Left forelimb (tissue), 1 donor: Measurements from ENCODE around the gene ACSF2.

Experiments
- DNase-seq: peaks from one replicate; pipeline ENCODE4 v3.0.0-alpha.2; 2018; ENCODE audit warnings: low spot score

ACSF2 gene

GRCh38 chr17:50440172-50440837 is 14.3 kb downstream of the ACSF2 start:
- no peak for DNase-seq

GRCh38 chr17:50440838-50441829 is 15.1 kb downstream of the ACSF2 start:
- DNase-seq: no peak

- no peak for DNase-seq
Measured at GRCh38 chr17:50443505-50443974, 17.5 kb downstream of the ACSF2 start.

DNA sequence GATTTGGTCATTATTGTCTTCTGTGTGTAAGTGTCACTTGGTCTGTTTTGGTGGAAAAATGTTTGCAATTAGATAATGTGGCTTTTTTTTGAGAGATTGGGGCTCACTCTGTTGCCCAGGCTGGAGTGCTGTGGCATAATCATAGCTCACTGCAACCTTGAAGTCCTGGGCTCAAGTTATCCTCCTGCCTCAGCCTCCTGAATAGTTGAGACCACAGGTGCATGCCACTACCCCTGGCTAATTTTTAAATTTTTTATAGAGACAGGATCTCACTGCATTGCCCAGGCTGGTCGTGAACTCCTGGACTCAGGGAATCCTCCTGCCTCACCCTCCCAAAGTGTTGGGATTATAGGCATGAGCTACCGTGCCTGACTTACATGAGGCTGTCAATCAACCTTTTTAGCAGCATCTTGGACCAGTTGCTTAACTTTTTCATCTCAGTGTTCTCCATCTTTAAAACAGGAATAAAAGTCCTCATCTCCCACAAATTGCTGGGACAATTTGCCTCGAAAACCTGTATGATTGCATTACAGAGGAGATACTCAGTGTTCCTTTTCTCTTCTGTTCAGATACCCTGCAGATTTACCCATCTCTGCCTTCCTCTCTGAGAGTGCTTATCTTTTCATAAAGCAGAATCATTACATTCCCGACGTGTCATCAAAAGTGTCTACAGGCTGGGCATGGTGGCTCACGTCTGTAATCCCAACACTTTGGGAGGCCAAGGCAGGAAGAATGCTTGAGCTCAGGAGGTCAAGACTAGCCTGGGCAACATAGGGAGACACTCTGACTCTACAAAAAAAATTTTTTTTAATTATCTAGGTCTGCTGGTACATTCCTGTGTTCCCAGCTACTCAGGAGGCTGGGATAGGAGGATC is 19.1 kb downstream of the ACSF2 start:
- no peak for DNase-seq

- DNase-seq: no peak
Measured at GRCh38 chr17:50445730-50446325, 19.8 kb downstream of the ACSF2 start.

DNA sequence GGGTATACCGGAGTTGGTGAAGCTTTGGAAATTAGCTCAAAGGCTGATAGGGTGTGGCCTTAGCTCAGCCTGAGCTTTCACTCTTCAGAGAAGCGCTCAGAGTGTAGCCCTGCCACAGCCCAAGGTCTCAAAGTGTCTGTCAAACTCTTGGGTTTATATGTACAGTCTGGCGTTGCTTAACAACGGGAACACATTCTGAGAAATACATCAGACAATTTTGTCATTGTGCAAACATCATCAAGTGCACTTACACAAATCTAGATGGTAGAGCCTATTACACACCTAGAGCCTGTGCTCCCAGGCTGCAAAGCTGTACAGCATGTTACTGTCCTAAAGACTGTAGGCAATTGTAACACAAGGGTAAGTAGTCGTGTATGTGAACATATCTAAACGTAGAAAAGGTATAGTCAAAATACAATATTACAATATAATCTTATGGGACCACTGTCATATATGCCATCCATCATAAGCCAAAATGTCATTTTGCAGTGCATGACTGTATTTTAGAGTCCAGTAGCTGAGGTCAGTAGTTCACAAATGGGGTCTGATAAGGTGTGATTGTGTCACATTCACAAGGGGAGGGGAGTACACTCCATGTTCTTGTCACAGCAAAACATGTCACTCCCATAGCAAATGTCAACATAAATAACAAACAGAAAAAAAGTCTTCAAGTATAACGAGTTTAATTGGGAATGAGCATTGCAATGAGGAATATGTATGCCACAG is 22.0 kb downstream of the ACSF2 start:
- no peak for DNase-seq

- no peak for DNase-seq
Measured at GRCh38 chr17:50448643-50449042, 22.6 kb downstream of the ACSF2 start.

GRCh38 chr17:50451943-50452629 is 26.1 kb downstream of the ACSF2 start:
- DNase-seq: no peak

GRCh38 chr17:50452630-50453300 is 26.7 kb downstream of the ACSF2 start:
- DNase-seq: no peak

GRCh38 chr17:50453901-50454300 is 27.9 kb downstream of the ACSF2 start:
- no peak for DNase-seq

DNA sequence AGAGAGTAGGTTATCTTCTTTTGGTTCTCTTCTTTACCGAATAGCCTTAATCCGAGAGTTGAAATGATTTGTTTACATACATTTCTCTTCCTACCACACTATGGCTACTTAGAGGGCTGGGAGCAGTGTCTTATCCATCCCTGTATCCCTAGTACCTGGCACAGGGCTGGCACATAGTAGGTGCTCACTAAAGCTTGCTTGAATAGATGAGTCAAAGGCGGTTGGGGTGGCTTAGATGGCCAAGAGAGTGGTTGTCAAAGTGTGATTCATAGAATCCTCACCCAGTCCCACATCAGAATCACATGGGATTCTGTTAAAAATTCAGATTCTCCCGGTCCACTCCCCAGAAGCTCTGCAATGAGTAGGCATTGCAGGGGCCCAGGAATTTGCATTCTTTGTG is 31.6 kb downstream of the ACSF2 start:
- DNase-seq: no peak

DNA sequence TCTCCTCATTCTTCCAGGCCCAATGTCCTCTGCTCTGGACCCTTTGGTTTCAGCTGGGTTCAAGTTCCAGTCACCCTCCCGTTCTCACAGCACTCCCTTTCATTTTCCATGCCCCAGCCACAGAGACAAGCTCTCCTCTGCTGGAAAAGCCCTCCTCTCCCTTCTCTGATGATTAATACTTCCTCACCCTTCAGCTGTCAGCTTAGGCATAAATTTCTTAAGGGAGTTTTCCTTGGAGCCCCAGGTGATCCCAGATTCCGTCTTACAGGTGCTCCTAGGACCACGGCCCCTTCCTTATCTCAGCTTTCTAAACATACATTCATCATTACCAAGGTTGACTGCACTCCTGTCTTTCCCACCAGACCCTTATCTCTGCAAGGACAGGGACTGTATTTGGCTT is 32.3 kb downstream of the ACSF2 start:
- no peak for DNase-seq

GRCh38 chr17:50458701-50459676 is 33.0 kb downstream of the ACSF2 start:
- DNase-seq: no peak

DNA sequence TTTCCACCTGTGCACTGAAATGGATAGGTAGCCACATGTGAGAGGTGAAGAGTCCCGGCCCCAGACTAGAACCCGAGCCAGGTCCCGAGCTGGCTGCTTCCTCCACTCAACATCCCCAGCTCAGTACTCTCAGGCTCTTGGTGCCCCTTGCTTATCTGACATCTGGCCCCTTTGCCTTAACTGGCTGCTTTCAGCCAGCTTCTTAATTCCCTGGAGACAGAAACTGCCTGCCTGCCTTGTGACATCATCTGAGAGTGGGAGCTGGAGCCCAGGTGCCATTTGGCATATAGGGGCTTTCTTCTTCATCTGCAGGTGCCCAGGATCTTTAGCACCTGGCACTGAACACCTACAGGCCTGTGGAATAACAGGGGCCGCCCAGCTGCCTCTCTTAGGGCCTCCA is 33.7 kb downstream of the ACSF2 start:
- DNase-seq: no peak

- DNase-seq: no peak
Measured at GRCh38 chr17:50460831-50461526, 35.0 kb downstream of the ACSF2 start.

DNA sequence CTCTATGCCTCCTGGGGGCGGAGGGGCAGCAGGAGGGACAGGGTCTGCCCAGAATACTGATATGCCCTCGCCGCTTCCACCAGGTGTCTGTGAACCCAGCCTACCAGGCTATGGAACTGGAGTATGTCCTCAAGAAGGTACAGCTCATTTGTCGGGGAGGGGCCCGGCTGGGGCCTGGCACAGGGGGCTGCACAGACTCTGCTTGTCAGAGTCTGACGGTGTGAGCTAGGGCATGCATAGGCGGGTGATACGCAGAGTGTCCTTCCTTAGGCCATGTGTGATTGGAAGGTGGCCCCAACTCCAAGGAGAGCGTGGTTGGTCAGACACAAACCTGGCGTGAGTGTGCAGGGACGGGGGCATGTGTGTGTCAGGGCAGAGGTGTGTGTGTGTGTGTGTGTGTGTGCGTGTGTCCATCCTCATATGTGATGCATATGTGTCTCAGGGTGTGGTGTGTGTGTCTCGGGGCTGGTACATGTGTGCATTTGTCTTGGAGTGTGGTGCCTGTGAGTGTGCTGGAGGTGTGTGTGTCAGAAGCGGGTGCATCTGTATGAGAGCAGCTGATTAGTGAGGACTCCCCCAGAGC is 35.6 kb downstream of the ACSF2 start:
- DNase-seq: no peak

DNA sequence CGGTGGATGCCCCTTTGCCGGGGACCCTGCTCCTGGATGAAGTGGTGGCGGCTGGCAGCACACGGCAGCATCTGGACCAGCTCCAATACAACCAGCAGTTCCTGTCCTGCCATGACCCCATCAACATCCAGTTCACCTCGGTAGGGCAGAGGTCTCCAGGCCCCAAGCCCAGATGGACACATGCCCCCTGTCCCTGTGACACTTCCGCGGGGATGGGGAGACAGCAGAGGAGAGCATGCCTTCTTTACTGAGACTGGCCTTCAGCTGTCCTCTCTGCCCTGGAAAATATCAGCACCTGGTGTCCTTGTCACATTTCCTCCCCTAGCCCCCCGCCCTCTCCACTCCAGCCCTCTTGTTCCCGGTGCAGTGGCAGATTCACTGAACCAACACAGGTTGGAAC is 36.4 kb downstream of the ACSF2 start:
- no peak for DNase-seq

DNA sequence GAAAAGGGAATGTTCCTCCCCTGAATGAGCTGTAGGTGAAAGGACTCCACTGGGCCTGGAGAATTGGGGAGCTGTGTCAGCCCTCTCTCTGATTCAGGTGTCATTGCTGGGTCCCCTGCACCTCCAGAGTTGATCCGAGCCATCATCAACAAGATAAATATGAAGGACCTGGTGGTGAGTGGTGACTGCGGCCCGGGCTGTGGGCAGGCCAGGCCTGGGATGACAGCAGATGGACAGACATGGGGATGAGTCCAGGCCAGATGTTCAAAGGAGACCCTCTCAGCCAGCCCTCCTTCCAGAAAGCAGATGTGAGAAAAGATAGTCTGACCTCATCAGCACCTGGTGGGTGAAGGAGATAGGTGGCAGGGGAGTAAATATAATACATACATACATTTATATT is 38.1 kb downstream of the ACSF2 start:
- DNase-seq: no peak
